ENCODE data around the gene FXYD7.

Gene FXYD7

DNA sequence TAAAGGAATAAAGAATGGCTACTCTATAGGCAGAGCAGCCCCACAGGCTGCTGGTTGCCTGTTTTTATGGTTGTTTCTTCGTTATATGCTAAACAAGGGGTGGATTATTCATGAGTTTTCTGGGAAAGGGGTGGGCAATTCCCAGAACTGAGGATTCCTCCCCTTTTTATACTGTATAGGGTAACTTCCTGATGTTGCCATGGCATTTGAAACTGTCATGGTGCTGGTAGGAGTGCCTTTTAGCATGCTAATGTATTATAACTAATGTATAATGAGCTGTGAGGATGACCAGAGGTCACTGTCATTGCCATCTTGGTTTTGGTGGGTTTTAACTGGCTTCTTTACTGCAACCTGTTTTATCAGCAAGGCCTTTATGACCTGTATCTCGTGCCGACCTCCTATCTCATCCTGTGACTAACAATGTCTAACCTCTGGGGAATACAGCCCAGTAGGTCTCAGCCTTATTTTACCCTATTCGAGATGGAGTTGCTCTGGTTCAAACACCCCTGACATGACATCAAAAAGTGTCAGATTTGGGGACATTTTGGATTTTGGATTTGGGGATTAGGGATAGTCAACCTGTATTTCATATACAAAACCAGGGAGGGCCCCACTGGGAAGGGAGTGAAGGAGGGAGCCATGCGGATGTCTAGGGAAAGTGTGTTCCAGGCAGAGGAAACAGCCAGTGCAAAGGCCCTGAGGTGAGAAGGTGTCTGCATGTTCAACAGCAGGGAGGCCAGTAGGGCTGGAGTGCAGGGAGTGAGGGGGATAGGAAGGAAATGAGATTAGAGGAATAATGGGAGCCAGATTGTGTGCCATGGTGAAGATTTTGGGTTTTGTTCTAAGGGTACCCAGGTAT, 22.4 kb downstream of the FXYD7 start:
- Histone ChIP-seq H3K4me1 (ENCODE audit: control insufficient read depth in 1 of 2, insufficient read depth in 1 of 2, low read depth in 1 of 2, low read length in 1 of 2) (peaks cover 0 to under 1% of the 10 kb centered on the region in 2 experiments), H3K36me3 (peaks cover 98% of the 10 kb centered on the region), H3K27me3 (no peaks in the 10 kb centered on the region), H3K4me3 (ENCODE audit: low read depth in 1 of 2, low read length in 1 of 2) (no peak overlapping the region), H3K9me3 (no peaks in the 10 kb centered on the region), H3K27ac (no peak overlapping the region)
- TF ChIP-seq, protein P1, sequence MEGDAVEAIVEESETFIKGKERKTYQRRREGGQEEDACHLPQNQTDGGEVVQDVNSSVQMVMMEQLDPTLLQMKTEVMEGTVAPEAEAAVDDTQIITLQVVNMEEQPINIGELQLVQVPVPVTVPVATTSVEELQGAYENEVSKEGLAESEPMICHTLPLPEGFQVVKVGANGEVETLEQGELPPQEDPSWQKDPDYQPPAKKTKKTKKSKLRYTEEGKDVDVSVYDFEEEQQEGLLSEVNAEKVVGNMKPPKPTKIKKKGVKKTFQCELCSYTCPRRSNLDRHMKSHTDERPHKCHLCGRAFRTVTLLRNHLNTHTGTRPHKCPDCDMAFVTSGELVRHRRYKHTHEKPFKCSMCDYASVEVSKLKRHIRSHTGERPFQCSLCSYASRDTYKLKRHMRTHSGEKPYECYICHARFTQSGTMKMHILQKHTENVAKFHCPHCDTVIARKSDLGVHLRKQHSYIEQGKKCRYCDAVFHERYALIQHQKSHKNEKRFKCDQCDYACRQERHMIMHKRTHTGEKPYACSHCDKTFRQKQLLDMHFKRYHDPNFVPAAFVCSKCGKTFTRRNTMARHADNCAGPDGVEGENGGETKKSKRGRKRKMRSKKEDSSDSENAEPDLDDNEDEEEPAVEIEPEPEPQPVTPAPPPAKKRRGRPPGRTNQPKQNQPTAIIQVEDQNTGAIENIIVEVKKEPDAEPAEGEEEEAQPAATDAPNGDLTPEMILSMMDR (IDR thresholded peaks at IDR 0.05): no peak

DNA sequence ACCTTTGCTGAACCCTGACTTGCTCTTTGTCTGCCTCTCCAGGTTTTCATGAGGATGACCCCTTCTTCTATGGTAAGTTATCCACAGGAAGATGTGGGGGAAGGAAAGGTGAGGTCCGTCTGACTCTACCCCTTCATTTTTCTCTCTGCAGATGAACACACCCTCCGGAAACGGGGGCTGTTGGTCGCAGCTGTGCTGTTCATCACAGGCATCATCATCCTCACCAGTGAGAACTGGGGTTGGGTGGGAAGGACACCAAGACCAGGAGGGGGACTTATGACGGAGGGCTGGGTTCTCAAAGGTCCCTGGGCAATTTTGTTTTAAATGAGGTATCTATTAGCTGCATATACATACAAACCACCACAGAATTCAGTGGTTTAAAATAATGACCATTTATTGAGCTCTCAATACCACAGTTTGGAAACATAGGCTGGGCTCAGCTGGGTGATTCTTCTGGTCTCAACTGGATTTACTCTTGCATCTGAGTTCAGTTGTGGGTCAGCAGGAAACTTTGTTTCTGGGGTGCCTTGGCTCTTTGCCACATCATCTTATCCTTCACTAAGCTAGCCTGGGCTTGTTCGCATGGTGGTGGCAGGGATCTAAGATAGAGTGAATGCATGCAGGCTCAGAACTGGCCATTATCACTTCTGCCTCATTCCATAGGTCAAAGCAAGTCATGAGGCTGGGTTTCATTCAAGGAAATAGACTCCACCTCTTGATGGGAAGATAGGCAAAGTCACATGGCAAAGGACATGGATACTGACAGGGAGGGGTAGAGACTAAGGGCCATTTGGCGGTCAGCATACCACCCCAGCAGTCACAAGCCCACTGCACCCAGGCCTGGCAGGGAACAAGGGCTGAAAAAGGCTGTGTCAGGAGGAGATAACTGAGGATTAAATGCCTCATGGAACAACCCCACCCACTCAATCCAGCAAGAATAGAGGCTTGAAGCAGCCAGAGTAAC, 23.3 kb downstream of the FXYD7 start:
- TF ChIP-seq, protein P1 (IDR thresholded peaks at IDR 0.05): no peak
- Histone ChIP-seq H3K4me1 (ENCODE audit: control insufficient read depth in 1 of 2, insufficient read depth in 1 of 2, low read depth in 1 of 2, low read length in 1 of 2) (peaks cover 0 to 4% of the 10 kb centered on the region in 2 experiments), H3K4me3 (ENCODE audit: low read depth in 1 of 2, low read length in 1 of 2) (no peak overlapping the region), H3K36me3 (peaks cover 98% of the 10 kb centered on the region), H3K27ac (no peak overlapping the region), H3K9me3 (no peaks in the 10 kb centered on the region), H3K27me3 (no peaks in the 10 kb centered on the region)

DNA sequence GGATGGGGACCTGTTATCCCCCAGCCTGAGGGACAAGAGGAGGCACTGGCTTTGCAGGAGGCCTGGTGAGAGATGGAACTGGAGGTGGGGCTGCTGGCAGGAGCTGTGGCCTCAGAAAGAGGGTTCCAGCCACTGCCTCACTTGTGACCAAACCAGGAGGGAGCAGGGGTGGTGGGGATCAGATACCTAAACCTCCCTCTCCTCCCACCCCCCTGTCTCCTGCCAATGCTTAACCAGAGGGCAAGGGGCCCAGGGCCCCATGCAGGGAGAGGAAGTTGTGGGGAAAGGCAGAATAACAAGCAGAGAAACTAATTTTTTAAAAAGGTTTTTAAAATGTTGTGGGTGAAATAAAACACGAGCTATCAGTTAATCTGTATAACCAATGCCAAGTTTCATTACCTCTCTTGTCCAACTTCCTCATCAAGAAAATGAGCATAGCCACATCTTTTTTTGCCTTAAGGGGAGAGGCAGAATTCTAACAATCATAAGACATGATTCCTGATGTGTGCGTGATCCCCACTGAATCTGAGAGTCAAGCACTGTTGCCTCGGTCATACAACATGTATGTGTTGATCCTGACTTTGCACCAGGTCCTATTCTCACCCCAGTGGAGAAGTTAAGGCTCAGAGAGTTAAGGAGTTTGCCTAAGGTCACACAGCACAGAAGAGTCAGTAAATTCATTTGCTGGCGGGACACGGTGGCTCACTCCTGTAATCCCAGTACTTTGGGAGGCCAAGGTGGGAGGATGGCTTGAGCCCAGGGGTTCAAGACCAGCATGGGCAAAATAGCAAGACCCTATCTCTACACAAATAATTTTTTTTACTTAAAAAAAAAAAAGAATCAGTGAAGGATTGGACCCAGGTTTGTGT, 24.4 kb downstream of the FXYD7 start:
- Histone ChIP-seq H3K36me3 (peaks cover 98% of the 10 kb centered on the region), H3K27ac (no peak overlapping the region), H3K9me3 (no peaks in the 10 kb centered on the region), H3K4me3 (ENCODE audit: low read depth in 1 of 2, low read length in 1 of 2) (no peak overlapping the region), H3K4me1 (ENCODE audit: control insufficient read depth in 1 of 2, insufficient read depth in 1 of 2, low read depth in 1 of 2, low read length in 1 of 2) (peaks cover 0 to 4% of the 10 kb centered on the region in 2 experiments), H3K27me3 (no peaks in the 10 kb centered on the region)
- TF ChIP-seq, protein P1 (IDR thresholded peaks at IDR 0.05): no peak

DNA sequence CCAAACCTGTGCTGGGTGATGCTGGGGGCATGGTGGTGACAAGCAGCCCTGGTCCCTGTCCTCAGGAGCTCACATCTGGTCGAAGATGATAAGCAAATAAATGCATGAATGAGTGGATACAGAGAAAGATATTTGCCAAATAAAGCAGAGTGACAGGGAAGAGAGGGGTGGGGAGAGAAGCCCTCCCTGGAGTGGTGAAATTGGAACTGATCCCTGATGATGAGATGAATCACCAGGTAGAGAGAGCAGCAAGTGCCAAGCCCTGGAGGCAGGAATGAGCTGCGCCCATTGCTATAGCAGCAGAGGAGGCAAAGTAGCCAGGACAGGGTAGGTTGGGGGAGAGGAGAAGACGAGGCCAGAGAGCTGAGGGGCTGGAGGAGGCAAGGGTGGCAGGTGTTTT, 25.1 kb downstream of the FXYD7 start:
- TF ChIP-seq, protein P1 (IDR thresholded peaks at IDR 0.05): no peak
- Histone ChIP-seq H3K9me3 (no peaks in the 10 kb centered on the region), H3K4me1 (ENCODE audit: control insufficient read depth in 1 of 2, insufficient read depth in 1 of 2, low read depth in 1 of 2, low read length in 1 of 2) (peaks cover 0 to 4% of the 10 kb centered on the region in 2 experiments), H3K36me3 (peaks cover 96% of the 10 kb centered on the region), H3K4me3 (ENCODE audit: low read depth in 1 of 2, low read length in 1 of 2) (no peak overlapping the region), H3K27me3 (no peaks in the 10 kb centered on the region), H3K27ac (no peak overlapping the region)
